GM19351 (cell line): ENCODE measurements around the gene DKKL1.

Experiments
- ATAC-seq: cut with Tn5 transposase; IDR thresholded peaks from one replicate; pipeline ENCODE4 v1.9.1; 2021; ENCODE audit warnings: mild to moderate bottlenecking, moderate library complexity; ENCODE audit not compliant: unreplicated experiment

The DKKL1 gene

GRCh38 chr19:49418511-49418910 is 54.8 kb downstream of the DKKL1 start:
- ATAC-seq: no peak

DNA sequence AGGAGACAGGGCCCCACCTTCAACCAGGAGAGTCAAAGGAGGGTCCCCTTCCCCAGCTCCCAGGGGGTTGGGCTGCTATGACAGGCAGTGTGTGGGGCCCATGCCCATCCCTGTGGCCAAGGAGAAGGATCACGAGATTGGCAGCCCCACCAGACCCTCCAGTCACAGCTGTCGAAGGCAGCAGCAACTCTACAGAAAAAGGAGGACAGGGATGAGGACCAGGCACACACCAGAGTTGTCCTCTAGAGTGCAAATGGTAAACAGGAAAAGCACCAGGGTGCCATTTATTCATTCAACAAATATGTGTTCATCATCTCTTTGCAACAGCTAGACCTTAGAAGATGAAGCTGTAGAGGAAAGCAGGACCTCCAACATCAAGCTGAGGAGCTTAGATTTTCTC is 55.5 kb downstream of the DKKL1 start:
- no peak for ATAC-seq

- no peak for ATAC-seq
Observed at GRCh38 chr19:49420227-49420626, 56.5 kb downstream of the DKKL1 start.

DNA sequence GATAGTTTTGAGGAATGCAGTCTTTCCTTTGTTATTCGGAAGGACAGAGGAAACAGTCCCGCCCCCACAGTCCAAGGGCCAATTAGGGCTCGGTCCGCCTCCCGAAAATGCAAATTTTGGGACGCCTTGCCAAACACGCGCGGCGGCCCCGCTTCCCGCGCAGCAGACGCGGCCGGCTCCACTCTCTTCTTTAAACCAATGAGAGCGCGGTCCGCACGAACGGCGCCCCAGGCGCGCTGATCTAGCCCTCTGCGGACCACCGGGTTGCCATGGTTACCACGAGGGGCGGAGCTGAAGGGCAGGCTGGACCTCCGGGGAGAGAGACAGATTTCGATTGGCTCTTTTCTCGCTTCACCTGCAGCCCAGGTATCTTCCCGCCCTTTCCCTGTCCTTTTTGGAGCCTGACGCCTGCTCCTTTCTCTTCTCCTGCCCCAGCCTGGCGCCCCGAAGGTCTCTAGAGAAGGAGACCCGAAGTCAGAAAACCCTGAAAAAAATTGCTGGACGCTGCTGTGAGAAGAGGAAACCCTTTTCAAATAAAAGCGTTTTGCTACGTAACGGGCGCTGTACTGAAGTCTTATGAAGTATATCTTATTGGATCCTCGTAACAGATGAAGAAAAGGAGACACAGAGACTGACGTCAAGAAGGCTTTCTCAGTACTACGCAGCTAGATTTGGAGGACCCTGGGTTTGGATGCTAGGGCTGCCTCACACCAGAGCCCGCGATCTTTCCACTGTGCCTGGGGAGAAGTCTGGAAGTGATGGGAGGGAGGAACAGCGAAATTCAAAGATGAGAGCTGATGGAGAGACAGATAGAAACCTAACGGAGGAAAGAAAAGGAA is 57.6 kb downstream of the DKKL1 start:
- ATAC-seq: no peak

- no peak for ATAC-seq
Observed at GRCh38 chr19:49421878-49422202, 58.2 kb downstream of the DKKL1 start.

DNA sequence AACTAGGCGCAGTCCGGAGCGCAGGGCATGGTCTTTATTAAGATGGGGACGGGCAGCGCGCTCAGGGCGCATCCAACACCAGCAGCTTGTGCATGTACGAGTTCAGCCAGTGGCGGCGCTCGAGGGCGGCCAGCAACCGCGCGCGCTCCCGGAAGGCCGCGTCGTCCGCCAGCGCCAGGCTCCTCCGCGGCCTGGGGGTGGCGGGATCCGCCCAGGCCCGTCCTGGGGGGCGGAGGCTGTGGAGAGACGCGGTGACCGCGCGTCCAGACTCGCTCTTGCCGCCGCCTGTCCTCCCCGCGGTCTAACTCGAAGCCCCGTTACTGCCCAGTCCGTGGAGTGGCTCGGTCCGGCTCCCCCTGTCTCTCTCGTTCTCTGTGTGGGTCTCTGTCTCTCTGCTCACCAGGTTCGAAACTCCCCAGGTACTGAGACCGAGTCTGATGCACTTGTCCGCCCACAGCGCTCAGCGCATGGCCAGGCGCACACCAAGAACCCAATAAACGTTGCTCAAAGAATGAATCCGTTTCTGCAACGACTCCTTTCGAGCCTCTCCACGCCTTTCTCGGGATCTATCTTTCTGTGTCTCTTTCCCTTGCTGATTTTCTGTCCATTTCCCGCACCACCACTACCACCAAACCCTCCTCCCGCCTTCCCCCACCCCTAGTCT is 58.9 kb downstream of the DKKL1 start:
- no peak for ATAC-seq

- ATAC-seq: no peak
Observed at GRCh38 chr19:49423071-49423984, 59.7 kb downstream of the DKKL1 start, which contains the start of gene PTH2. Gene PTH2, minus strand, starts transcription at chr19:49423441. Its CDS starts 102 bp downstream, at chr19:49423339.

DNA sequence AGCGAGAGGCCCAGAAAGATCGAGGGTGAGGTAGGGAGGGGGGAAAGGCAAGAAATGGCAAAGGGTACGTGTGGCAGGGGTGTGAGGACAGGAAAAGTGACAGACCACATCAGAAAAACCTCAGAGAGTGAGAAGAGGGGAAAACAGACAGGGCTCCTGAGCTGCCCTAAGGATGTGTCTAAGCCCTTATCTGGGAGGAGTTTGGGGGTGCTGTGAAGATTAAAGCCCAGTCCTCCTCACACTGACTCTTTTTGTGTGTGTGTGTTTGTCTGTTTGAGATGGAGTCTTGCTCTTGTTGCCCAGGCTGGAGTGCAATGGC is 60.3 kb downstream of the DKKL1 start:
- no peak for ATAC-seq
